SU-DHL-6 (cell line): Measurements from ENCODE around the gene ARF4.

Experiments used
- H2AFZ ChIP-seq: fragments of 200-600 bp; sonication (generic); 2 replicates; pipeline ENCODE4 v1.6.1; 2014; ENCODE audit warnings: low read depth, mild to moderate bottlenecking, moderate library complexity, mixed read lengths, antibody characterized with exemption, low read length; ENCODE audit not compliant: severe bottlenecking
- H3F3A ChIP-seq: fragments of 200-600 bp; shearing (Covaris generic); 2 replicates; pipeline ENCODE4 v1.6.0; 2016; ENCODE audit warnings: antibody characterized with exemption, mild to moderate bottlenecking; ENCODE audit not compliant: insufficient read depth
- H3K27ac ChIP-seq: fragments of 200-600 bp; sonication (generic); 2 replicates; pipeline ENCODE4 v1.5.1; 2016; ENCODE audit warnings: low read depth, mild to moderate bottlenecking, low read length, moderate library complexity, mixed read lengths
- H3K27me3 ChIP-seq: fragments of 200-600 bp; sonication (generic), shearing (Covaris generic); 2 replicates; pipeline ENCODE4 v1.6.0; 2014; ENCODE audit warnings: mild to moderate bottlenecking, low read length
- H3K36me3 ChIP-seq: fragments of 200-600 bp; sonication (generic); 2 replicates; pipeline ENCODE4 v1.6.1; 2014; ENCODE audit warnings: mild to moderate bottlenecking, low read length, mixed read lengths
- H3K4me2 ChIP-seq: fragments of 300-600, 200-600 bp; shearing (Covaris generic), sonication (generic); 2 replicates; pipeline ENCODE4 v1.6.0; 2014; ENCODE audit warnings: low read length, low read depth, mild to moderate bottlenecking; ENCODE audit not compliant: poor library complexity, severe bottlenecking
- H3K4me3 ChIP-seq: fragments of 200-600 bp; sonication (generic); 2 replicates; pipeline ENCODE4 v1.5.1; 2014; ENCODE audit warnings: antibody characterized with exemption, low read length, mild to moderate bottlenecking, mixed read lengths; ENCODE audit not compliant: insufficient read depth, poor library complexity, severe bottlenecking
- H3K79me2 ChIP-seq: fragments of 200-600 bp; sonication (generic); 2 replicates; pipeline ENCODE4 v1.6.1; 2014; ENCODE audit warnings: mild to moderate bottlenecking, low read length, moderate library complexity; ENCODE audit not compliant: insufficient read depth
- H3K9ac ChIP-seq: fragments of 200-600 bp; sonication (generic); 2 replicates; pipeline ENCODE4 v1.7.0; 2014; ENCODE audit warnings: mild to moderate bottlenecking, low read length
- H3K9me2 ChIP-seq: fragments of 200-600 bp; sonication (generic); replicated peaks from 2 replicates; pipeline ENCODE4 v1.6.1; 2014; ENCODE audit warnings: low read length; ENCODE audit not compliant: insufficient read depth
- H3K9me3 ChIP-seq: fragments of 200-600 bp; sonication (generic); 2 replicates; pipeline ENCODE4 v1.6.1; 2014; ENCODE audit warnings: low read length, mixed read lengths; ENCODE audit not compliant: insufficient read depth
- H4K20me1 ChIP-seq: fragments of 200-600 bp; sonication (generic); 2 replicates; pipeline ENCODE4 v1.6.1; 2014; ENCODE audit warnings: low read depth, mild to moderate bottlenecking, antibody characterized with exemption, low read length, moderate library complexity, mixed read lengths
- EZH2phosphoT487 ChIP-seq: fragments of 200-600 bp; sonication (generic), shearing (Covaris generic); conservative IDR thresholded peaks from 2 replicates; pipeline ENCODE4 v1.6.1; 2018; ENCODE audit warnings: mild to moderate bottlenecking, antibody characterized with exemption, low read length, moderate library complexity, mixed read lengths
- TF ChIP-seq, protein P1 (sequence below): fragments of 200-600 bp; sonication (generic); IDR thresholded peaks from one replicate; pipeline ENCODE4 v1.5.1; 2017; ENCODE audit warnings: antibody characterized with exemption, mild to moderate bottlenecking, low read length, moderate library complexity; ENCODE audit not compliant: insufficient read depth, poor library complexity, severe bottlenecking

The ARF4 gene

GRCh38 chr3:57605683-57606082 is 8.5 kb upstream of the ARF4 start:
- Histone ChIP-seq H3K9me2 (no peaks in the 10 kb centered on the region), H3K27me3 (no peaks in the 10 kb centered on the region), H3K9ac (no peak overlapping the region), H2AFZ (no peak overlapping the region), H3K9me3 (no peaks in the 10 kb centered on the region), H3K79me2 (no peaks in the 10 kb centered on the region), H3K27ac (no peak overlapping the region), H3K36me3 (no peaks in the 10 kb centered on the region), H4K20me1 (no peaks in the 10 kb centered on the region), H3F3A (no peaks in the 10 kb centered on the region), H3K4me3 (no peak overlapping the region), H3K4me2 (no peak overlapping the region)
- TF ChIP-seq, protein P1, sequence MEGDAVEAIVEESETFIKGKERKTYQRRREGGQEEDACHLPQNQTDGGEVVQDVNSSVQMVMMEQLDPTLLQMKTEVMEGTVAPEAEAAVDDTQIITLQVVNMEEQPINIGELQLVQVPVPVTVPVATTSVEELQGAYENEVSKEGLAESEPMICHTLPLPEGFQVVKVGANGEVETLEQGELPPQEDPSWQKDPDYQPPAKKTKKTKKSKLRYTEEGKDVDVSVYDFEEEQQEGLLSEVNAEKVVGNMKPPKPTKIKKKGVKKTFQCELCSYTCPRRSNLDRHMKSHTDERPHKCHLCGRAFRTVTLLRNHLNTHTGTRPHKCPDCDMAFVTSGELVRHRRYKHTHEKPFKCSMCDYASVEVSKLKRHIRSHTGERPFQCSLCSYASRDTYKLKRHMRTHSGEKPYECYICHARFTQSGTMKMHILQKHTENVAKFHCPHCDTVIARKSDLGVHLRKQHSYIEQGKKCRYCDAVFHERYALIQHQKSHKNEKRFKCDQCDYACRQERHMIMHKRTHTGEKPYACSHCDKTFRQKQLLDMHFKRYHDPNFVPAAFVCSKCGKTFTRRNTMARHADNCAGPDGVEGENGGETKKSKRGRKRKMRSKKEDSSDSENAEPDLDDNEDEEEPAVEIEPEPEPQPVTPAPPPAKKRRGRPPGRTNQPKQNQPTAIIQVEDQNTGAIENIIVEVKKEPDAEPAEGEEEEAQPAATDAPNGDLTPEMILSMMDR: no peak
- TF ChIP-seq EZH2phosphoT487: no peak

DNA sequence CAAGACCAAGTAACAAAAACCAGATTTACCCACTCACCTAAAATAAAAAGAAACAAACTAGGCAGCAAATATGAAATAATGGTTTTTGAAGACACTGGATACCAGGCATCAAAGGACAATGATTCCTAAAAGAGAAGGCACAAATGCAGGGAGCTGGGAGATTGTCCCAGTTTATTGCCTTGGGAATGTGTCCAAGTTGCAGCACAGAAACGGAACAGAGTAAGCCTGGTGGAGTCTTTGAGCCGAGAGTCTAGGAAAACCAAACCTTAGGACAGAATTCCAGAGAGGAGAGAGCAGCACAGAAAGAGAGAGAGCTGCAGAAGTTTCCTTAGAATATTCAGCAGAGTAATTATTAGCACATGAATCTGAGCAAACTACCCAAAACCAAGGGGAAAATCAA is 7.8 kb upstream of the ARF4 start:
- Histone ChIP-seq H2AFZ (no peak overlapping the region), H4K20me1 (no peaks in the 10 kb centered on the region), H3K36me3 (no peaks in the 10 kb centered on the region), H3K4me2 (no peak overlapping the region), H3K9ac (no peak overlapping the region), H3F3A (no peaks in the 10 kb centered on the region), H3K27ac (no peak overlapping the region), H3K9me2 (no peaks in the 10 kb centered on the region), H3K79me2 (no peaks in the 10 kb centered on the region), H3K9me3 (no peaks in the 10 kb centered on the region), H3K27me3 (no peaks in the 10 kb centered on the region), H3K4me3 (no peak overlapping the region)
- TF ChIP-seq EZH2phosphoT487: no peak
- TF ChIP-seq, protein P1: no peak

- H3K9me2 ChIP-seq: no peaks in the 10 kb centered on the region
- no peaks in the 10 kb centered on the region for H4K20me1 ChIP-seq
- peaks cover 18% of the 10 kb centered on the region; the same call in 1 of the 2 replicates for H3F3A ChIP-seq
- H3K27me3 ChIP-seq: no peaks in the 10 kb centered on the region
- peaks cover 31% of the 10 kb centered on the region for H3K79me2 ChIP-seq
- no peaks in the 10 kb centered on the region for H3K9me3 ChIP-seq
- no peak overlapping the region for H3K4me2 ChIP-seq
- H2AFZ ChIP-seq: no peak overlapping the region
- H3K36me3 ChIP-seq: no peaks in the 10 kb centered on the region
- no peak overlapping the region for H3K4me3 ChIP-seq
- H3K9ac ChIP-seq: no peak overlapping the region
- H3K27ac ChIP-seq: no peak overlapping the region
- TF ChIP-seq EZH2phosphoT487: no peak
- TF ChIP-seq, protein P1: no peak
Measured at GRCh38 chr3:57600195-57600594, 3.1 kb upstream of the ARF4 start.
